Mucosa of stomach (tissue), 1 donor: ENCODE results near the gene CPNE6.

Experiments
- H3K27me3 ChIP-seq: one replicate; pipeline ENCODE4 v1.7.0; 2013; ENCODE audit warnings: mild to moderate bottlenecking, low read length; ENCODE audit not compliant: control insufficient read depth, insufficient read depth
- H3K36me3 ChIP-seq: one replicate; pipeline ENCODE4 v1.7.0; 2013; ENCODE audit warnings: low read length; ENCODE audit not compliant: control insufficient read depth, insufficient read depth
- H3K4me1 ChIP-seq: one replicate; pipeline ENCODE4 v1.7.0; 2013; ENCODE audit warnings: mild to moderate bottlenecking, low read length; ENCODE audit not compliant: control insufficient read depth, insufficient read depth
- H3K4me3 ChIP-seq: one replicate; pipeline ENCODE4 v1.7.0; 2013; ENCODE audit warnings: low read length
- H3K9ac ChIP-seq: one replicate; pipeline ENCODE4 v1.7.0; 2013; ENCODE audit warnings: mild to moderate bottlenecking, low read length, moderate library complexity
- H3K9me3 ChIP-seq: one replicate; pipeline ENCODE4 v1.7.0; 2013; ENCODE audit warnings: mild to moderate bottlenecking, low read length, moderate library complexity; ENCODE audit not compliant: control insufficient read depth
- donor health status: Pancreatic carcinoma.

CPNE6 gene

GRCh38 chr14:24110060-24110459, 38.7 kb downstream of the CPNE6 start:
- no peaks in the 10 kb centered on the region for H3K36me3 ChIP-seq
- no peak overlapping the region for H3K9ac ChIP-seq
- H3K4me3 ChIP-seq: no peak overlapping the region
- H3K27me3 ChIP-seq: no peaks in the 10 kb centered on the region
- H3K9me3 ChIP-seq: no peaks in the 10 kb centered on the region
- peaks cover 11% of the 10 kb centered on the region for H3K4me1 ChIP-seq

GRCh38 chr14:24110523-24110922, 39.2 kb downstream of the CPNE6 start:
- Histone ChIP-seq H3K4me3 (no peak overlapping the region), H3K4me1 (peaks cover 11% of the 10 kb centered on the region), H3K9ac (no peak overlapping the region)

GRCh38 chr14:24113379-24113800, 42.0 kb downstream of the CPNE6 start:
- Histone ChIP-seq H3K36me3 (no peaks in the 10 kb centered on the region), H3K4me1 (peaks cover 27% of the 10 kb centered on the region), H3K9ac (peak overlapping the region; percentile 90), H3K4me3 (peak overlapping the region; percentile 86), H3K9me3 (no peaks in the 10 kb centered on the region), H3K27me3 (no peaks in the 10 kb centered on the region)

More at GRCh38 chr14:24110523-24110922, 39.2 kb downstream of the CPNE6 start:
- no peaks in the 10 kb centered on the region for H3K27me3 ChIP-seq
- H3K9me3 ChIP-seq: no peaks in the 10 kb centered on the region
- no peaks in the 10 kb centered on the region for H3K36me3 ChIP-seq

GRCh38 chr14:24113801-24114531, 42.6 kb downstream of the CPNE6 start:
- Histone ChIP-seq H3K4me3 (peak overlapping the region; percentile 86), H3K4me1 (peaks cover 23% of the 10 kb centered on the region), H3K36me3 (peaks cover 5% of the 10 kb centered on the region), H3K9me3 (no peaks in the 10 kb centered on the region), H3K27me3 (no peaks in the 10 kb centered on the region), H3K9ac (peak overlapping the region; percentile 90)

GRCh38 chr14:24114532-24115421, 43.4 kb downstream of the CPNE6 start, which contains the start of the genes DCAF11 and NRL:
Gene DCAF11 (plus strand): TSS chr14:24114777. CDS start chr14:24115595, 818 bp downstream.
Gene NRL (minus strand): TSS chr14:24114949. CDS start chr14:24082848, 32,101 bp downstream.
- Histone ChIP-seq H3K9ac (peak within 1 kb of the TSS; percentile 90), H3K36me3 (peaks cover 10% of the 10 kb centered on the region), H3K4me1 (peaks cover 22% of the 10 kb centered on the region), H3K9me3 (no peaks in the 10 kb centered on the region), H3K4me3 (peak within 1 kb of the TSS; percentile 86), H3K27me3 (no peaks in the 10 kb centered on the region)

- H3K9me3 ChIP-seq: no peaks in the 10 kb centered on the region
- H3K4me1 ChIP-seq: peaks cover 22% of the 10 kb centered on the region
- peak overlapping the region; percentile 86 for H3K4me3 ChIP-seq
- H3K9ac ChIP-seq: peak overlapping the region; percentile 90
- no peaks in the 10 kb centered on the region for H3K27me3 ChIP-seq
- H3K36me3 ChIP-seq: peaks cover 11% of the 10 kb centered on the region
Measured at GRCh38 chr14:24115422-24116127, 44.2 kb downstream of the CPNE6 start.

GRCh38 chr14:24116128-24116814, 44.9 kb downstream of the CPNE6 start:
- H3K4me1 ChIP-seq: peaks cover 22% of the 10 kb centered on the region
- peak overlapping the region; percentile 86 for H3K4me3 ChIP-seq
- peaks cover 18% of the 10 kb centered on the region for H3K36me3 ChIP-seq
- H3K9me3 ChIP-seq: no peaks in the 10 kb centered on the region
- H3K27me3 ChIP-seq: no peaks in the 10 kb centered on the region
- peak overlapping the region; percentile 90 for H3K9ac ChIP-seq

- Histone ChIP-seq H3K36me3 (peaks cover 24% of the 10 kb centered on the region), H3K9ac (no peak overlapping the region)
Measured at GRCh38 chr14:24117179-24117578, 45.8 kb downstream of the CPNE6 start.

GRCh38 chr14:24119691-24120090, 48.3 kb downstream of the CPNE6 start:
- Histone ChIP-seq H3K27me3 (no peaks in the 10 kb centered on the region), H3K4me1 (peaks cover 16% of the 10 kb centered on the region), H3K9me3 (no peaks in the 10 kb centered on the region), H3K9ac (no peak overlapping the region), H3K36me3 (peaks cover 24% of the 10 kb centered on the region), H3K4me3 (no peak overlapping the region)

More at GRCh38 chr14:24117179-24117578, 45.8 kb downstream of the CPNE6 start:
- no peak overlapping the region for H3K4me3 ChIP-seq
- no peaks in the 10 kb centered on the region for H3K9me3 ChIP-seq
- H3K27me3 ChIP-seq: no peaks in the 10 kb centered on the region
- peaks cover 22% of the 10 kb centered on the region for H3K4me1 ChIP-seq

GRCh38 chr14:24121210-24121609, 49.8 kb downstream of the CPNE6 start:
- H3K9ac ChIP-seq: no peak overlapping the region
- H3K4me3 ChIP-seq: no peak overlapping the region
- H3K27me3 ChIP-seq: no peaks in the 10 kb centered on the region
- H3K4me1 ChIP-seq: peaks cover 10% of the 10 kb centered on the region
- peaks cover 24% of the 10 kb centered on the region for H3K36me3 ChIP-seq
- no peaks in the 10 kb centered on the region for H3K9me3 ChIP-seq

- Histone ChIP-seq H3K4me1 (no peaks in the 10 kb centered on the region), H3K4me3 (no peak overlapping the region), H3K36me3 (peaks cover 24% of the 10 kb centered on the region), H3K27me3 (no peaks in the 10 kb centered on the region), H3K9ac (no peak overlapping the region), H3K9me3 (no peaks in the 10 kb centered on the region)
Measured at GRCh38 chr14:24122416-24122815, 51.1 kb downstream of the CPNE6 start.
